Prostate gland (tissue), 2 donors: Measurements from ENCODE around the gene RPA1. TPM values are rescaled to one million over a fixed set of nuclear protein-coding genes. Genes with fewer than 3 reads are reported as not detected.

ENCODE experiments used
- DNase-seq: peaks from one replicate; pipeline ENCODE4 v3.0.0-alpha.2; 2019; ENCODE audit warnings: low spot score
- H3K27ac ChIP-seq, 2 donors: fragments of 200-600 bp; sonication (generic); 2 replicates each; pipeline ENCODE4 v1.5.1; 2017 to 2019
- H3K27me3 ChIP-seq: fragments of 200-600 bp; sonication (generic); replicated peaks from 2 replicates; pipeline ENCODE4 v1.5.1; 2019; ENCODE audit not compliant: insufficient read depth
- H3K36me3 ChIP-seq, 2 donors: fragments of 200-600 bp; sonication (generic); 1 replicate in 1 of 2; 2 replicates in 1 of 2; pipeline versions ENCODE4 v1.5.1 to v1.8.1; 2017 to 2019
- H3K4me1 ChIP-seq: fragments of 200-600 bp; sonication (generic); replicated peaks from 2 replicates; pipeline ENCODE4 v1.5.1; 2019
- H3K4me3 ChIP-seq, 2 donors: fragments of 200-600 bp; sonication (generic); 2 replicates each; pipeline ENCODE4 v1.5.1; 2017 to 2019
- H3K9me3 ChIP-seq: fragments of 200-600 bp; sonication (generic); 2 replicates; pipeline ENCODE4 v1.5.1; 2017
- POLR2A ChIP-seq: fragments of 450-650 bp; IDR thresholded peaks from one replicate; pipeline ENCODE4 v1.6.1; 2016; ENCODE audit warnings: antibody characterized with exemption, mild to moderate bottlenecking
- POLR2AphosphoS5 ChIP-seq: sonication (generic); formaldehyde crosslinking; IDR thresholded peaks from one replicate; pipeline ENCODE4 v1.6.1; 2017; ENCODE audit warnings: antibody characterized with exemption
- WGBS: methylation state at CpG from one replicate; pipeline ENCODE4 v1.1.5; 2018; 5-methylcytosine and 5-hydroxymethylcytosine counted together
- intact Hi-C: fragments of 100-400 bp; cut with DNase I; formaldehyde crosslinking; loops from one replicate; pipeline ENCODE4 v1.14.2; 2022
- total RNA-seq, 2 donors: library from RNA; depleted of rRNA; stranded (reverse); fragments of >200 nt; gene quantifications; one replicate each; pipeline ENCODE4 v1.1.0, GENCODE V29; 2016
- TF ChIP-seq, protein P1 (sequence below), 4 experiments: fragments of 200-600 bp in 2 of 4; fragments of 450-650 bp in 2 of 4; sonication (generic) in 2 of 4; IDR thresholded peaks; 1 replicate in 3 of 4; 2 replicates in 1 of 4; pipeline ENCODE4 v1.5.1; 2016 to 2019; ENCODE audit warnings: antibody characterized with exemption in 4 of 4, mild to moderate bottlenecking in 2 of 4, moderate library complexity in 2 of 4

The RPA1 gene
- total RNA-seq, 2 donors from 2014 or later = 33.0 to 34.0 TPM

DNA sequence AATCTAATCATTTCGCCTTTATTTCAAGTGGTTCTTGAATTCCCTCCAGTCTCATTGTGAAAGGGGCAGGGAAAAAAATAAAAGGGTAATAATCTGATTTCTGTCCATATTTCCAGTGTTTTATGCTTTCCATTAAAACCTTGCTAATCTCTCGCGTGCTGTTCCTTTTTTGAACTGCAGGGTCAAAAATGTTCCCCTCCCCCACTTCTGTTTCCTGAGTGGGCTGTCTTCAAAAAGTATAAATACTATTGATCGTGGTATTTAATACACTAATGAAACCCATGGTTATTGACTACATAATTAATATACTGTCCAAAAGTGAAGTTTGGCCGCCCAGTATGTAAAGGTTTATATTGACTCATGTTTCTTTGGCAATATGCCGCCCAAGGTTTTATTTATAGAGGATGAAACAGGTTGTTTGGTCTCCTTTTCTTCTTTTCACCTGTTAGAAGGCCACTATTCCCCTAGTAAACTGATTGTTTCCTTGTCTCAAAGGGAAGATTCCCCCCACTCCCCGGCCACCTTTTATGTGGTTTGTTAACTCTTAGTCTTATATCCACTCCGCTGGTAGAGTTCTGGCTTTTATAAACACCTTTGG, 69.7 kb downstream of the RPA1 start:
- Histone ChIP-seq H3K27me3 (no peaks in the 10 kb centered on the region), H3K4me3 (no peak overlapping the region), H3K36me3 (peaks cover 0 to 4% of the 10 kb centered on the region in 2 donors), H3K9me3 (no peaks in the 10 kb centered on the region), H3K27ac (no peak overlapping the region), H3K4me1 (no peaks in the 10 kb centered on the region)
- TF ChIP-seq POLR2AphosphoS5 = no peak
- TF ChIP-seq, protein P1, sequence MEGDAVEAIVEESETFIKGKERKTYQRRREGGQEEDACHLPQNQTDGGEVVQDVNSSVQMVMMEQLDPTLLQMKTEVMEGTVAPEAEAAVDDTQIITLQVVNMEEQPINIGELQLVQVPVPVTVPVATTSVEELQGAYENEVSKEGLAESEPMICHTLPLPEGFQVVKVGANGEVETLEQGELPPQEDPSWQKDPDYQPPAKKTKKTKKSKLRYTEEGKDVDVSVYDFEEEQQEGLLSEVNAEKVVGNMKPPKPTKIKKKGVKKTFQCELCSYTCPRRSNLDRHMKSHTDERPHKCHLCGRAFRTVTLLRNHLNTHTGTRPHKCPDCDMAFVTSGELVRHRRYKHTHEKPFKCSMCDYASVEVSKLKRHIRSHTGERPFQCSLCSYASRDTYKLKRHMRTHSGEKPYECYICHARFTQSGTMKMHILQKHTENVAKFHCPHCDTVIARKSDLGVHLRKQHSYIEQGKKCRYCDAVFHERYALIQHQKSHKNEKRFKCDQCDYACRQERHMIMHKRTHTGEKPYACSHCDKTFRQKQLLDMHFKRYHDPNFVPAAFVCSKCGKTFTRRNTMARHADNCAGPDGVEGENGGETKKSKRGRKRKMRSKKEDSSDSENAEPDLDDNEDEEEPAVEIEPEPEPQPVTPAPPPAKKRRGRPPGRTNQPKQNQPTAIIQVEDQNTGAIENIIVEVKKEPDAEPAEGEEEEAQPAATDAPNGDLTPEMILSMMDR (IDR thresholded peaks at IDR 0.05) = no peak
- no peak for TF ChIP-seq POLR2A
- DNase-seq = no peak
- intact Hi-C loops = no loop called here
- WGBS = 87% methylated on average over 8 of the region's 8 CpGs

DNA sequence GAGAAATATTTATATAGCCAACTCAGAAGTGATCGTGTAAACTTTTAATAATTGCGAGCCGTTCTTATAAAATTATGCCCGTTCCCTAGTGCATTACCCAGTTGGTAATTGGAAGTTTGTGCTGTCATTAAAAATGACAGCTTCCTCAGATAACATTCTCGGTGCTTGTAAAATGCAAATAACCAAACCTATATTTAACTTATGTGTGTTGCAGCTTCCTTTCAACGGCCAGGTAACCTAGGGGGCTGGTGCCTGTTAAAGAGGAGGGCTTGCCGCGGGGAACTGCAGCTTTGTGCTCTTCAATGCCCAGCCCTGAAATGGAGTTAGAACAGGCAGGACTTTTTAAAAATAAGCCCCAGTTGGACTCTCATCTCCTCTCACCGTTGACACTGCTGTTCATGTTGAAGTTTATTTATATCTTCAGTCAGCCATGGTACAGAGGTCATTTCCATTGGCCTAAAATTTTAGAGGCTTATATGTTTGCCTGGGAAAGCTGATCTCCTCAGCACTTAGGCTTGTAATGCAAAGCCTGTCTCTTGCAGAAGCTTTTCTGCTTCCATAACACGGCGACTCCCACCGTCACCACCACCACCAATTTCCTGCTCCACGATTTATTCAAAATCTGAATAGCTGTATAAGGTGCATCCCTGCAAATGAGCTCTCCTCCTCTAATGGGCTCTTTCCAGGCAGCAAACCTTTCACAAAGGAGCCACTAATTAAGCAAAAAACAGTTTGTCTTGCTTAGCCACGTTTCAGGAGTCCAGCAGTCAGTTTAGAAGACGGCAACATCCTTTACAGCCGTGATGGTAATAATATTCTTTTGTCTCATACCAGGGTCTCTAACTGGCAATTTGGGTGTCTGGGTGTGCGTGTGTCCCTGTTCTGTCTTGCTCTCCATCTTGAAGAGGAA, 74.7 kb downstream of the RPA1 start:
- intact Hi-C loops = loop anchor here (5.0 kb wide), 1 partner anchor 138 kb away; the partner anchor contains the start of gene OVCA2
- Histone ChIP-seq H3K36me3 (no peaks in the 10 kb centered on the region), H3K4me3 (no peak overlapping the region), H3K27ac (no peak overlapping the region), H3K27me3 (no peaks in the 10 kb centered on the region), H3K4me1 (no peaks in the 10 kb centered on the region), H3K9me3 (no peaks in the 10 kb centered on the region)
- TF ChIP-seq, protein P1 (IDR thresholded peaks at IDR 0.05) = no peak
- no peak for TF ChIP-seq POLR2A
- no peak for TF ChIP-seq POLR2AphosphoS5
- no peak for DNase-seq
- WGBS = 71% methylated on average over 17 of the region's 17 CpGs

DNA sequence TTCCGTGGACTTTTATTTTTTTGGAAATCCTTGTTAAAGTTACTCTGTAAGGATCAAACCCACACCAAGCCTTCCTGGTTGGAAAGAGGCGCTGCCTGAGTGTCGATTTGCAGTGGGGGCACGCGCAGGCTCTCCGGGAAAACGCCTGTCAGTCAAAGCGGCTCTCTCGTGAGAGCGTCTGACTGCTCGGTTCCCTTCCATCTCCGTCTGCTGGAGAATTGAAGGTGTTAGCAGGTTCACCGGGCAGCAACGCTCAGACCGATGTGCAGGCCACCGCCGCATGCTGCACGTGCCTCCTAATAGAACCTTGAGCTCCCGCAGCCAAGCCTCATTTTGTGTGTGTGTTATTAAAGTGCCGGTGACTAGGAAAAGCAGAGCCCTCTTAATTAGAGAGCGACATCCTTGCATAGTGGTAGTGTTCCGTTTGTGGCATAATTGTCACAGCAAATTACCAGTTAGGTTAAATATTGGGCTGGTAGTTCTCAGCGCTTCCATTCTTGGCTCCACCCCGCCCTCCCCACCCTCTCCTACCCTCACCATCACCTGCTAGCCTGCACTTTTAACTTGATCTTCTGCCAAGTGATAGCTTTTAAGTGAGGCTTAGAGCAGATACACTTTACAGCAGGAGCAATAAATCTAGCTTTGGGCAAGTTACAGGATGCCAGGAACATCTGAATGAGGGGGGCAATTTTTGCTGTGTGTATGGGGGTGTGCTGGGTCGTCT, 75.5 kb downstream of the RPA1 start:
- H3K36me3 ChIP-seq = no peaks in the 10 kb centered on the region
- DNase-seq = no peak
- intact Hi-C loops = loop anchor here (5.0 kb wide), 1 partner anchor 137 kb away; the partner anchor contains the start of gene OVCA2
- TF ChIP-seq, protein P1 (IDR thresholded peaks at IDR 0.05) = no peak
- TF ChIP-seq POLR2A (no peak), POLR2AphosphoS5 (no peak)
- no peaks in the 10 kb centered on the region for H3K27me3 ChIP-seq
- no peaks in the 10 kb centered on the region for H3K9me3 ChIP-seq
- H3K4me3 ChIP-seq = no peak overlapping the region
- no peak overlapping the region for H3K27ac ChIP-seq
- 14% methylated on average over 25 of the region's 25 CpGs for WGBS
- H3K4me1 ChIP-seq = no peaks in the 10 kb centered on the region

DNA sequence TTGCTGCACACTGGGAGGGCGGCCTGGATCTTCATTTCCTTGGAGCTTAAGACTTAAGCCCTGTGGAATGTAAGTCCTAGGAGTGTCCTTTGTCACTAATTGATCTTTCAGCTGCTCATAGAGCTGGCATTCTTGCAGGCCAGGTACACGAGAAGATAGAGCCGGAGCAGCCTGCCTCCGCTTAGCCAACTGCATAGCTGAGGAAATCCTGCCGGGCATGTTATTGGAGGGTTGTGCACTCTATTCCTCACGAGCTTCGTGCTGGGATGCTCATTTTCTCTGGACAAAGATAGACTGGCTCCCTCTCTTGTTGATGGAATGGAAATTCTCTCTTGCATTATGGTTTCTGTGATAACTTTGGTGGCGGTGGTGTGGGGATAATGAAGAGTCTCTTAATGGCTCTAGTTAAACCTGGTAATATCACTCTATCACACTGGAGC, 76.9 kb downstream of the RPA1 start:
- H3K4me1 ChIP-seq = no peaks in the 10 kb centered on the region
- no peak for DNase-seq
- intact Hi-C loops = loop anchor here (5.0 kb wide), 1 partner anchor 136 kb away; the partner anchor contains the start of gene OVCA2
- no peaks in the 10 kb centered on the region for H3K9me3 ChIP-seq
- WGBS = 71% methylated on average over 8 of the region's 8 CpGs
- no peaks in the 10 kb centered on the region for H3K36me3 ChIP-seq
- no peak overlapping the region for H3K27ac ChIP-seq
- no peak for TF ChIP-seq POLR2AphosphoS5
- TF ChIP-seq, protein P1 (IDR thresholded peaks at IDR 0.05) = no peak
- TF ChIP-seq POLR2A = no peak
- no peaks in the 10 kb centered on the region for H3K27me3 ChIP-seq
- H3K4me3 ChIP-seq = no peak overlapping the region
